ENCODE results near the gene FAM177B.

The FAM177B gene

DNA sequence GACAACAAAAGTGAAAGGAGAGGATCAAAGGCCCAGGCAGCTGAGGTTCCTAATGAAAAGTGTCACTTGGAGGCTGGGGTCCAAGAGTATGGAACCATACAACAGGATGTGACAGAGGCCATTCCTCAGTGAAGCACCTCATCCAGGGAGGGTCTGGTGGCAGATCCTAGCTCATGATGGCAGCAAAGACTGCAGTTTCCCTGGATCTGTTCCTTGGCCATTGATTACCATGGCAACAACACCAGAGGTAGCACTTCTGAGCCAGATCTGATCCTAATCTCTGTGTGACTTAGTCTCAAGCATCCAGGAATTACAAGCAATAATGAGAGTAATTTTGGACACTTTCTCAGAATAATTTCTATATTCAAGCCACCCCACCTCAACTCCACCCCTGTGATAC is 12.9 kb downstream of the FAM177B start:
- no peak overlapping the region for H2BK15ac ChIP-seq (ENCODE audit: low read depth, poor library complexity, severe bottlenecking)

DNA sequence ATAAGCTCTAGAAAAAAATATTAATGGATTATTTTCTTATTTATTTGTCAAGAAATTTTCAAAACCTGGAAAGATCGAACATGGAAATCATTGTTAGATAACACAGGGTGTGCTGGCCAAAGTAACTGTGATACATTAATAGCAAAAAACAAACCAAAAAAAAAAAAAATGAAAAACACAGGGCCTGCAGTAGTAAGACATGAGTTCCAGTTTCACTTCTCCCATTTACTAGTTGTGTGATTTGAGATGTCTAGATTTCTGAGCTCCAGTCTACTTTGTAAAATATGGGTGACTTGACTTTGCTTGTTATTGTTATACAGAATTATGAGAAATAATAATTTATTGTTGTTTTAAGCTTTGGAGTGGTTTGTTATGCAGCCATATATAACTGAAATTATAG is 13.6 kb downstream of the FAM177B start:
- no peaks in the 10 kb centered on the region for H3K9me3 ChIP-seq (ENCODE audit: control insufficient read depth, low read length)
- no CpG with 5 or more reads among the region's 1 CpG for WGBS
- no peak overlapping the region for H3K4me3 ChIP-seq (ENCODE audit: insufficient read depth in 1 of 2, low read depth in 1 of 2, low read length in 2 of 2)
- no peak overlapping the region for H3K23ac ChIP-seq (ENCODE audit: low read length in 2 of 2)
- no peak overlapping the region for H3K18ac ChIP-seq (ENCODE audit: low read depth in 1 of 2, low read length in 2 of 2)
- no peak overlapping the region for H3K14ac ChIP-seq (ENCODE audit: low read length in 2 of 2)
- H2BK120ac ChIP-seq (ENCODE audit: low read depth, low read length): no peak overlapping the region
- no peak overlapping the region for H3K4ac ChIP-seq (ENCODE audit: low read depth in 1 of 2, low read length in 2 of 2)
- no peak overlapping the region for H2BK5ac ChIP-seq (ENCODE audit: low read depth, low read length, poor library complexity, severe bottlenecking)
- H4K8ac ChIP-seq (ENCODE audit: low read length): no peak overlapping the region
- H2BK15ac ChIP-seq (ENCODE audit: low read depth, poor library complexity, severe bottlenecking): no peak overlapping the region
- H2BK12ac ChIP-seq (ENCODE audit: low read length in 2 of 2): no peak overlapping the region
- H3K4me1 ChIP-seq (ENCODE audit: control insufficient read depth, insufficient read depth, low read depth, low read length): peaks cover 1% of the 10 kb centered on the region
- no peaks in the 10 kb centered on the region for H3K36me3 ChIP-seq (ENCODE audit: control insufficient read depth in 1 of 2, insufficient read depth in 2 of 2, low read depth in 1 of 2, low read length in 2 of 2)
- H3K27me3 ChIP-seq (ENCODE audit: control insufficient read depth in 1 of 2, insufficient read depth in 1 of 2, low read length in 2 of 2): no peaks in the 10 kb centered on the region
- no peak for DNase-seq
- no peak overlapping the region for H4K91ac ChIP-seq (ENCODE audit: low read length)
- no peaks in the 10 kb centered on the region for H3K79me1 ChIP-seq (replicated peaks; ENCODE audit: low read length, poor library complexity, severe bottlenecking)
- H3K4me2 ChIP-seq (ENCODE audit: low read length, poor library complexity, severe bottlenecking): no peak overlapping the region
- no peak overlapping the region for H2AK5ac ChIP-seq (ENCODE audit: low read length, severe bottlenecking)
- no peak overlapping the region for H3K27ac ChIP-seq (ENCODE audit: low read length, poor library complexity, severe bottlenecking)
- H3K9ac ChIP-seq (ENCODE audit: low read length): no peak overlapping the region
- no peak overlapping the region for H2AFZ ChIP-seq (ENCODE audit: low read depth, low read length)

More for the DNA sequence above, 12.9 kb downstream of the FAM177B start:
- no peak overlapping the region for H2BK5ac ChIP-seq (ENCODE audit: low read depth, low read length, poor library complexity, severe bottlenecking)
- H2BK120ac ChIP-seq (ENCODE audit: low read depth, low read length): no peak overlapping the region
- H3K4ac ChIP-seq (ENCODE audit: low read depth in 1 of 2, low read length in 2 of 2): no peak overlapping the region
- H3K4me3 ChIP-seq (ENCODE audit: insufficient read depth in 1 of 2, low read depth in 1 of 2, low read length in 2 of 2): no peak overlapping the region
- no peak overlapping the region for H3K14ac ChIP-seq (ENCODE audit: low read length in 2 of 2)
- H3K9ac ChIP-seq (ENCODE audit: low read length): no peak overlapping the region
- H3K9me3 ChIP-seq (ENCODE audit: control insufficient read depth, low read length): no peaks in the 10 kb centered on the region
- H3K18ac ChIP-seq (ENCODE audit: low read depth in 1 of 2, low read length in 2 of 2): no peak overlapping the region
- no peak overlapping the region for H3K4me2 ChIP-seq (ENCODE audit: low read length, poor library complexity, severe bottlenecking)
- H4K91ac ChIP-seq (ENCODE audit: low read length): no peak overlapping the region
- peaks cover 1% of the 10 kb centered on the region for H3K4me1 ChIP-seq (ENCODE audit: control insufficient read depth, insufficient read depth, low read depth, low read length)
- no peak for DNase-seq
- no peaks in the 10 kb centered on the region for H3K36me3 ChIP-seq (ENCODE audit: control insufficient read depth in 1 of 2, insufficient read depth in 2 of 2, low read depth in 1 of 2, low read length in 2 of 2)
- H2BK12ac ChIP-seq (ENCODE audit: low read length in 2 of 2): no peak overlapping the region
- H3K79me1 ChIP-seq (replicated peaks; ENCODE audit: low read length, poor library complexity, severe bottlenecking): no peaks in the 10 kb centered on the region
- no peak overlapping the region for H4K8ac ChIP-seq (ENCODE audit: low read length)
- H2AFZ ChIP-seq (ENCODE audit: low read depth, low read length): no peak overlapping the region
- no peak overlapping the region for H3K23ac ChIP-seq (ENCODE audit: low read length in 2 of 2)
- no peak overlapping the region for H2AK5ac ChIP-seq (ENCODE audit: low read length, severe bottlenecking)
- H3K27me3 ChIP-seq (ENCODE audit: control insufficient read depth in 1 of 2, insufficient read depth in 1 of 2, low read length in 2 of 2): no peaks in the 10 kb centered on the region
- H3K27ac ChIP-seq (ENCODE audit: low read length, poor library complexity, severe bottlenecking): no peak overlapping the region

DNA sequence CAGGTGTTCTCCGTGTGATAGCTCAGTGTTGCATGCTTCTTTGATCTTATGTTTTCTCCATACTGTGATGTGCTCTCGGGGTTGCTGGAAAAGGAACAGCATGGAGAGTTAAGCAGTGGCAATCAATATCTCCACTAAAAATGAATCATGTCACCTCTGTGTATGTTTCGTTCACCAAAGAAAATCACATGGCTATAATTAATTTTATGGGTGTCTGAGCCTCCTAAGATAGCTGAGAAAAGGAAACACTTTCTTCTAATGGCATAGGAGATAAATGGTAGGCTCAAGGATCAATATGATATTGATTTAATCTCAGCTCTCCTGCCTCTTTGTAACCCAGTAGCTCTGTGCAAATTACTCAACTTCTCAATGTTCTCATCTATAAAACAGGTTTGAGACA is 14.3 kb downstream of the FAM177B start:
- Histone ChIP-seq H3K4ac (ENCODE audit: low read depth in 1 of 2, low read length in 2 of 2) (no peak overlapping the region), H2AK5ac (ENCODE audit: low read length, severe bottlenecking) (no peak overlapping the region), H2BK12ac (ENCODE audit: low read length in 2 of 2) (no peak overlapping the region), H3K4me3 (ENCODE audit: insufficient read depth in 1 of 2, low read depth in 1 of 2, low read length in 2 of 2) (no peak overlapping the region), H3K27me3 (ENCODE audit: control insufficient read depth in 1 of 2, insufficient read depth in 1 of 2, low read length in 2 of 2) (no peaks in the 10 kb centered on the region), H3K27ac (ENCODE audit: low read length, poor library complexity, severe bottlenecking) (no peak overlapping the region), H3K23ac (ENCODE audit: low read length in 2 of 2) (no peak overlapping the region), H2BK5ac (ENCODE audit: low read depth, low read length, poor library complexity, severe bottlenecking) (no peak overlapping the region), H4K91ac (ENCODE audit: low read length) (no peak overlapping the region), H3K9ac (ENCODE audit: low read length) (no peak overlapping the region), H3K4me2 (ENCODE audit: low read length, poor library complexity, severe bottlenecking) (no peak overlapping the region), H3K4me1 (ENCODE audit: control insufficient read depth, insufficient read depth, low read depth, low read length) (peaks cover 1% of the 10 kb centered on the region), H2AFZ (ENCODE audit: low read depth, low read length) (no peak overlapping the region), H3K18ac (ENCODE audit: low read depth in 1 of 2, low read length in 2 of 2) (no peak overlapping the region), H3K14ac (ENCODE audit: low read length in 2 of 2) (no peak overlapping the region), H3K36me3 (ENCODE audit: control insufficient read depth in 1 of 2, insufficient read depth in 2 of 2, low read depth in 1 of 2, low read length in 2 of 2) (no peaks in the 10 kb centered on the region), H3K79me1 (replicated peaks; ENCODE audit: low read length, poor library complexity, severe bottlenecking) (no peaks in the 10 kb centered on the region), H4K8ac (ENCODE audit: low read length) (no peak overlapping the region), H2BK15ac (ENCODE audit: low read depth, poor library complexity, severe bottlenecking) (no peak overlapping the region), H3K9me3 (ENCODE audit: control insufficient read depth, low read length) (no peaks in the 10 kb centered on the region), H2BK120ac (ENCODE audit: low read depth, low read length) (no peak overlapping the region)
- no peak for DNase-seq
- WGBS: 62% methylated on average over 1 of the region's 3 CpGs

DNA sequence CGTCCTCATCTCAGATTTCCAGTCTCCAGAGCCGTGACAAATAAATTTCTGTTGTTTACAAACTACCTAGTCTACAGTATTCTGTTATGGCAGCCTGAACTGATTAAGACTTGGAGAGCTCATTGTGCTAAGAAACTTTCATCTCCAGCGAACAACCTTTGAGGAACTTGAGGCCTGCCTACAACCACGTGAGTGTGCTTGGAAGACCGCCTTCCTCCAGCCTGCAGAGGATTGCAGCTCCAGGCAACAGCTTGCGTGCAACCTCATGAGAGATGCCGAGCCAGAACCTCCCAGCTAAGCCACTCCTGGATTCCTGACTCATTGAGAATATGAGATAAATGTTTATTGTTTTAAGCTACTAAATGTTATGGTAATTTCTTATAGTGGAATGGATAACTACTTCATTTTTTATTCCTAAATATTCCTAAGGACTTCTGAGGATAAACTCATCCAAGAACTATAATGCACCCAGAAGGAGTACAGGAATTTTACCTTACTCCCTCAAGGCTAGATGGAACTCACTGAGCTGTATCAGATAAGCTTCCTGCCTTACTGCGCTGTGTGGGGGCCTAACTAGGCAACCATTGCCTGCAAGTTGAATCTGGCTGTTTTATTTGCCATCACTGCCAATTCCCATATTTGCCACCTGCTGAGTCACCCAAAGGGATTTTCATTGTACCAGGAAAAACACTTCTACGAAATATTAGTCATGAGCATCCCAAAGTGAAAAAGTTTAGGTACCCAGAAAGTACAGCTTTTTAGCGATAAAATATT is 17.6 kb downstream of the FAM177B start:
- no peak overlapping the region for H3K14ac ChIP-seq (ENCODE audit: low read length in 2 of 2)
- no peaks in the 10 kb centered on the region for H3K79me1 ChIP-seq (replicated peaks; ENCODE audit: low read length, poor library complexity, severe bottlenecking)
- WGBS: 81% methylated on average over 9 of the region's 10 CpGs
- H3K27me3 ChIP-seq (ENCODE audit: control insufficient read depth in 1 of 2, insufficient read depth in 1 of 2, low read length in 2 of 2): no peaks in the 10 kb centered on the region
- H4K8ac ChIP-seq (ENCODE audit: low read length): no peak overlapping the region
- peak overlapping the region in 1 of 2 experiments; percentile 55 for H3K4me3 ChIP-seq (ENCODE audit: insufficient read depth in 1 of 2, low read depth in 1 of 2, low read length in 2 of 2)
- no peak overlapping the region for H3K23ac ChIP-seq (ENCODE audit: low read length in 2 of 2)
- no peak overlapping the region for H2BK15ac ChIP-seq (ENCODE audit: low read depth, poor library complexity, severe bottlenecking)
- no peak overlapping the region for H2BK12ac ChIP-seq (ENCODE audit: low read length in 2 of 2)
- no peak overlapping the region for H2AK5ac ChIP-seq (ENCODE audit: low read length, severe bottlenecking)
- peak overlapping the region; percentile 79 for H3K9ac ChIP-seq (ENCODE audit: low read length)
- H3K4ac ChIP-seq (ENCODE audit: low read depth in 1 of 2, low read length in 2 of 2): no peak overlapping the region
- H2AFZ ChIP-seq (ENCODE audit: low read depth, low read length): no peak overlapping the region
- peaks cover 1% of the 10 kb centered on the region for H3K4me1 ChIP-seq (ENCODE audit: control insufficient read depth, insufficient read depth, low read depth, low read length)
- no peak overlapping the region for H3K18ac ChIP-seq (ENCODE audit: low read depth in 1 of 2, low read length in 2 of 2)
- H3K4me2 ChIP-seq (ENCODE audit: low read length, poor library complexity, severe bottlenecking): no peak overlapping the region
- DNase-seq: no peak
- no peak overlapping the region for H4K91ac ChIP-seq (ENCODE audit: low read length)
- H3K9me3 ChIP-seq (ENCODE audit: control insufficient read depth, low read length): no peaks in the 10 kb centered on the region
- no peaks in the 10 kb centered on the region for H3K36me3 ChIP-seq (ENCODE audit: control insufficient read depth in 1 of 2, insufficient read depth in 2 of 2, low read depth in 1 of 2, low read length in 2 of 2)
- H3K27ac ChIP-seq (ENCODE audit: low read length, poor library complexity, severe bottlenecking): no peak overlapping the region
- H2BK120ac ChIP-seq (ENCODE audit: low read depth, low read length): no peak overlapping the region
- H2BK5ac ChIP-seq (ENCODE audit: low read depth, low read length, poor library complexity, severe bottlenecking): no peak overlapping the region
